KG1 (cell line): ENCODE measurements around the gene NPIPB8.
"Not testable (repeated sequence)": the region's sequence is repeated elsewhere in the genome, so short reads cannot be mapped to it uniquely, and the experiment has no call there.

Source experiments
- DNase-seq: peaks from one replicate; lab custom pipeline; 2025; lab: John Stamatoyannopoulos, UW

The NPIPB8 gene

GRCh38 chr16:28607116-28607623 lies 30.7 kb upstream of the NPIPB8 start:
- no peak for DNase-seq

GRCh38 chr16:28607681-28608495 lies 30.0 kb upstream of the NPIPB8 start:
- not testable (repeated sequence) for DNase-seq

GRCh38 chr16:28608496-28608808 lies 29.4 kb upstream of the NPIPB8 start:
- not testable (repeated sequence) for DNase-seq

- DNase-seq: not testable (repeated sequence)
These were observed 28.8 kb upstream of the NPIPB8 start for GRCh38 chr16:28608867-28609596.

GRCh38 chr16:28609631-28610594 lies 28.0 kb upstream of the NPIPB8 start, which contains the start of gene SULT1A1:
Gene SULT1A1 (minus strand): TSS chr16:28610044. CDS start chr16:28608855, 1,189 bp downstream.
- no peak for DNase-seq

GRCh38 chr16:28610595-28611191 lies 27.2 kb upstream of the NPIPB8 start:
- no peak for DNase-seq

- DNase-seq: not testable (repeated sequence)
These were observed 25.2 kb upstream of the NPIPB8 start for GRCh38 chr16:28612359-28613280.

- not testable (repeated sequence) for DNase-seq
These were observed 24.0 kb upstream of the NPIPB8 start for GRCh38 chr16:28613912-28614311.

- DNase-seq: not testable (repeated sequence)
These were observed 23.3 kb upstream of the NPIPB8 start for GRCh38 chr16:28614561-28614960.

GRCh38 chr16:28615486-28616223 lies 22.2 kb upstream of the NPIPB8 start:
- not testable (repeated sequence) for DNase-seq

GRCh38 chr16:28616224-28616577 lies 21.7 kb upstream of the NPIPB8 start:
- not testable (repeated sequence) for DNase-seq

- no peak for DNase-seq
These were observed 21.2 kb upstream of the NPIPB8 start for GRCh38 chr16:28616636-28617035.

- DNase-seq: no peak
These were observed 20.0 kb upstream of the NPIPB8 start for GRCh38 chr16:28617874-28618273.

- DNase-seq: not testable (repeated sequence)
These were observed 17.5 kb upstream of the NPIPB8 start for GRCh38 chr16:28620316-28620715.

- no peak for DNase-seq
These were observed 16.2 kb upstream of the NPIPB8 start for GRCh38 chr16:28621481-28622155.

- DNase-seq: not testable (repeated sequence)
These were observed 15.2 kb upstream of the NPIPB8 start for GRCh38 chr16:28622532-28623171.

- peak; percentile 76 for DNase-seq
These were observed 14.6 kb upstream of the NPIPB8 start for GRCh38 chr16:28623172-28623711.

- not testable (repeated sequence) for DNase-seq
These were observed 7.0 kb upstream of the NPIPB8 start for GRCh38 chr16:28630905-28631304.
